Activated CD8-positive, alpha-beta memory T cell treated with anti-CD3 and anti-CD28 coated beads, Interleukin-2, amount 50 U/mL, for 48 hours (primary cell): ENCODE data around the gene ENKD1.

Experiments
- DNase-seq: peaks from one replicate; pipeline ENCODE4 v3.0.0-alpha.2; 2020

Gene ENKD1

GRCh38 chr16:67661886-67662652 lies 4.5 kb downstream of the ENKD1 start:
- DNase-seq = no peak

GRCh38 chr16:67661101-67661761 lies 5.3 kb downstream of the ENKD1 start:
- no peak for DNase-seq

- DNase-seq = peak; percentile 96
Measured at GRCh38 chr16:67660564-67661028, 6.0 kb downstream of the ENKD1 start, which contains the start of gene PARD6A. TSS of gene PARD6A (plus strand) at chr16:67660960. CDS start at chr16:67661039, 79 bp downstream.

GRCh38 chr16:67659675-67660563 lies 6.6 kb downstream of the ENKD1 start, which contains the start of gene ACD:
TSS of gene ACD (minus strand) at chr16:67660260. CDS start at chr16:67660220, 40 bp downstream.
- peak; percentile 98 for DNase-seq

GRCh38 chr16:67658849-67659674 lies 7.5 kb downstream of the ENKD1 start:
- no peak for DNase-seq

- DNase-seq = no peak
Measured at GRCh38 chr16:67657751-67658518, 8.6 kb downstream of the ENKD1 start.

- no peak for DNase-seq
Measured at GRCh38 chr16:67657017-67657608, 9.4 kb downstream of the ENKD1 start.

GRCh38 chr16:67656344-67657016 lies 10.1 kb downstream of the ENKD1 start:
- no peak for DNase-seq

GRCh38 chr16:67655363-67655762 lies 11.2 kb downstream of the ENKD1 start:
- peak; percentile 47 for DNase-seq

- peak; percentile 55 for DNase-seq
Measured at GRCh38 chr16:67654403-67654911, 12.1 kb downstream of the ENKD1 start.

- DNase-seq = peak; percentile 48
Measured at GRCh38 chr16:67653789-67654402, 12.7 kb downstream of the ENKD1 start.

- peak; percentile 48 for DNase-seq
Measured at GRCh38 chr16:67653128-67653788, 13.3 kb downstream of the ENKD1 start.

- peak; percentile 50 for DNase-seq
Measured at GRCh38 chr16:67652578-67653127, 13.9 kb downstream of the ENKD1 start.

GRCh38 chr16:67651847-67652246 lies 14.7 kb downstream of the ENKD1 start:
- DNase-seq = no peak

GRCh38 chr16:67651039-67651438 lies 15.5 kb downstream of the ENKD1 start:
- DNase-seq = peak; percentile 46

- DNase-seq = peak; percentile 49
Measured at GRCh38 chr16:67650023-67650422, 16.5 kb downstream of the ENKD1 start.

- DNase-seq = peak; percentile 51
Measured at GRCh38 chr16:67649494-67649931, 17.0 kb downstream of the ENKD1 start.

GRCh38 chr16:67648764-67649407 lies 17.7 kb downstream of the ENKD1 start:
- no peak for DNase-seq
